ENCODE data around the gene AJAP1.
A peak's percentile ranks its signal among the peaks of the same experiment; 100 is the strongest.

Gene AJAP1

DNA sequence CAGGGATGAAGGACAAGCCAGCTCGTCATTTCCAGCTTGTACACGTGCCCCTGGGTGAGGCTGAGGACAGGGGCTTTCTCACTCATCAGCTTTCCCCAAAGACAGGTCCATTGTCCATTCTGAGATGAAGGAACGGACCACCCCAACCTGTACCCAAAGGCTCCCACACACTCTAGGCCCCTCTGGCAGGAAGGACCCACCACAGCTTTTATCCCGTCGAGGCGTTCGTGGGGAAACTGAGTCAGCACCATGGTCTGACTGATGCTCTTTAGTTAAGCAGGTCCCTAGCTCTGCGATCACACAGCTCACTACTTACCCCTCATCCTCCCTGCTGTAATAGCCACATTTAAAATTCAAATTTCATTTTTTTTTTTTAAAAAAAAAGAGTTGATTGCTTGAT is 117.3 kb downstream of the AJAP1 start:
- CTCF ChIA-PET, result no interaction called here
- POLR2A ChIA-PET, result no interaction called here

DNA sequence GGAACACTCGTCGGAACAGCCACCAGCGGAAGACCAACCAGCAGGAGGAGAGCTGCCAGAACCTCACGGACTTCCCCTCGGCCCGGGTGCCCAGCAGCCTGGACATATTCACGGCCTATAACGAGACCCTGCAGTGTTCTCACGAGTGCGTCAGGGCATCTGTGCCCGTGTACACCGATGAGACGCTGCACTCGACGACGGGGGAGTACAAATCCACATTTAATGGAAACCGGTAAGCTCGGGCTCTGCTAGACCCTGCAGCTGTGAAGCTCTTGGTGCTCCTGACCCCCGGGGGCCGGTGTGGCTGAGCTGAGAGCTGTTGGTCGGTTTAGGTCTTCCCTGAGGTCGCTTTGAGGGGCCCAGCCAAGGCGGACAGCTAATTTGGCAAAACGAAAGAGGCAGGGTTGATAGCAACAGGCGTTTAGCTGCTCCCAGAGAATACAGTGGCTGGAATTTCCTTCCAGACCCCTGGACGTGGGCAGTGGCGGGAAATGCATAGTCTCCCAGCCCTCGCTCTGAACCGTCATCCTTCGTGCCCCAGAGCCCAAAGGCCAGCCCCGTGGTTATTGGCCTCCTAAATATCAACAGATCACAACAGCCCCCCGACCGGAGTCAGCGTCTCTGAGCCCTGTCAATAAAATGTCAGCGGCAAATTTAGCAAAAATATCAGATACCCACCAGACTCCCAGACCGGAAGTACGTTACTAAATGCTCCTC is 118.0 kb downstream of the AJAP1 start:
- no peaks in the 10 kb centered on the region for H3K4me1 ChIP-seq (ENCODE audit: control extremely low read depth in 1 of 4, control insufficient read depth in 4 of 4, insufficient read depth in 4 of 4, low read length in 3 of 4)
- no peaks in the 10 kb centered on the region for H3K36me3 ChIP-seq (ENCODE audit: control insufficient read depth in 4 of 4, insufficient read depth in 4 of 4, low read length in 3 of 4)
- H3K27me3 ChIP-seq (replicated peaks in 2 of 5; ENCODE audit: control insufficient read depth in 4 of 5, insufficient read depth in 5 of 5, low read length in 4 of 5), result peaks cover 0 to 37% (median 0%) of the 10 kb centered on the region in 5 experiments
- DNase-seq, result no peak
- POLR2A ChIA-PET, result no interaction called here
- CTCF ChIA-PET, result no interaction called here
- 87% methylated on average over 29 of the region's 37 CpGs for WGBS (ENCODE audit: insufficient coverage)
- no peak overlapping the region for H3K27ac ChIP-seq (ENCODE audit: insufficient read depth in 1 of 2, low read depth in 1 of 2, low read length in 2 of 2, poor library complexity in 1 of 2, severe bottlenecking in 2 of 2)
- H3K4me3 ChIP-seq (ENCODE audit: control insufficient read depth in 1 of 7, extremely low read depth in 1 of 7, insufficient read depth in 4 of 7, low read depth in 2 of 7, low read length in 6 of 7), result no peak overlapping the region
- H3K9me3 ChIP-seq (ENCODE audit: control extremely low read depth in 1 of 5, control insufficient read depth in 4 of 5, insufficient read depth in 2 of 5, low read depth in 1 of 5, low read length in 4 of 5), result no peaks in the 10 kb centered on the region

More for the DNA sequence above, 117.3 kb downstream of the AJAP1 start:
- H3K27me3 ChIP-seq (replicated peaks in 2 of 5; ENCODE audit: control insufficient read depth in 4 of 5, insufficient read depth in 5 of 5, low read length in 4 of 5), result peaks cover 0 to 37% (median 0%) of the 10 kb centered on the region in 5 experiments
- H3K9me3 ChIP-seq (ENCODE audit: control extremely low read depth in 1 of 5, control insufficient read depth in 4 of 5, insufficient read depth in 2 of 5, low read depth in 1 of 5, low read length in 4 of 5), result no peaks in the 10 kb centered on the region
- no peaks in the 10 kb centered on the region for H3K36me3 ChIP-seq (ENCODE audit: control insufficient read depth in 4 of 4, insufficient read depth in 4 of 4, low read length in 3 of 4)
- DNase-seq, result no peak
- 50% methylated on average over 2 of the region's 8 CpGs for WGBS (ENCODE audit: insufficient coverage)
- H3K4me3 ChIP-seq (ENCODE audit: control insufficient read depth in 1 of 7, extremely low read depth in 1 of 7, insufficient read depth in 4 of 7, low read depth in 2 of 7, low read length in 6 of 7), result no peak overlapping the region
- H3K27ac ChIP-seq (ENCODE audit: insufficient read depth in 1 of 2, low read depth in 1 of 2, low read length in 2 of 2, poor library complexity in 1 of 2, severe bottlenecking in 2 of 2), result no peak overlapping the region
- H3K4me1 ChIP-seq (ENCODE audit: control extremely low read depth in 1 of 4, control insufficient read depth in 4 of 4, insufficient read depth in 4 of 4, low read length in 3 of 4), result no peaks in the 10 kb centered on the region

DNA sequence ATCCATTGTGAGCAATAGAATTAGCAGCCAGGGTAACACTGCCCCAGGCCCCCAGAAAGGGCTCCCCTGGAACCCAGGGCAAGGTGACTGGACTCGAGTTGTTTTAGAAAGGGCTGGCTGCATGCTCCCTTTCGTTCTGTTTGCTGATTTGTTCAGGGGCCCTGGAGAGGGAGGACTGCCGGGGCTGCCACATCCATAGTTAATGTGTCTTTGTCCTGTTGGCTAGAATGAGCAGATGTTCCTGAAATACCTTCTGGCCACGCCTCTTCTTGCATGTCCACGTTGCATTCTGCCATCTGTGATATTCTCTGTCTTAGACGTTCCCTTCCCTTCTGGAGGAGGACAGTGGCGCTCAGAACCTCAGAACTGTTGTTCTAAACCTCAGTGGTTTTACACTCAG is 118.8 kb downstream of the AJAP1 start:
- no peak overlapping the region for H3K27ac ChIP-seq (ENCODE audit: insufficient read depth in 1 of 2, low read depth in 1 of 2, low read length in 2 of 2, poor library complexity in 1 of 2, severe bottlenecking in 2 of 2)
- no peaks in the 10 kb centered on the region for H3K9me3 ChIP-seq (ENCODE audit: control extremely low read depth in 1 of 5, control insufficient read depth in 4 of 5, insufficient read depth in 2 of 5, low read depth in 1 of 5, low read length in 4 of 5)
- POLR2A ChIA-PET, result no interaction called here
- no peak for DNase-seq
- WGBS (ENCODE audit: insufficient coverage), result 74% methylated on average over 7 of the region's 7 CpGs
- H3K4me1 ChIP-seq (ENCODE audit: control extremely low read depth in 1 of 4, control insufficient read depth in 4 of 4, insufficient read depth in 4 of 4, low read length in 3 of 4), result no peaks in the 10 kb centered on the region
- no peaks in the 10 kb centered on the region for H3K36me3 ChIP-seq (ENCODE audit: control insufficient read depth in 4 of 4, insufficient read depth in 4 of 4, low read length in 3 of 4)
- CTCF ChIA-PET, result no interaction called here
- H3K4me3 ChIP-seq (ENCODE audit: control insufficient read depth in 1 of 7, extremely low read depth in 1 of 7, insufficient read depth in 4 of 7, low read depth in 2 of 7, low read length in 6 of 7), result no peak overlapping the region
- peaks cover 0 to 37% (median 4%) of the 10 kb centered on the region in 5 experiments for H3K27me3 ChIP-seq (replicated peaks in 2 of 5; ENCODE audit: control insufficient read depth in 4 of 5, insufficient read depth in 5 of 5, low read length in 4 of 5)

DNA sequence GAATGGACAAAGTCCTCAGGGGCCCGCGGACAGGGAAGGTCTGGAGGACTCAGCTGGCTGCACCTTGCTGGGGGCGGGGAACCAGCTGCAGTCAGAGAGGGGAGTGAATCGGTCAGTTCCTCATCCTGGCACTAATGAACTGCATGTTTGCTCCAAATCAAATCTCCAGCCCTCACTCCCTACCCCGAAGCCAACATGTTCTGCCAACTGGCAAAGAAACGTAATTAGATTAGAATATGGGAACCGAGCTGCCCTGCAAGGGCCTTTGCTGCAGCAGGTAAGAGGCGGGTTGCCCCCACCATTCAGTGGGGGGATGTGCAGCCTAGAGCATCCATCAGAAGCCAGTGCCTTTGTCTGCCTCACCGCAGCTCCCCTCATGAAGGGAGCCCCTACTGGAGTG is 121.1 kb downstream of the AJAP1 start:
- 98% methylated on average over 7 of the region's 9 CpGs for WGBS (ENCODE audit: insufficient coverage)
- Histone ChIP-seq H3K4me1 (ENCODE audit: control extremely low read depth in 1 of 4, control insufficient read depth in 4 of 4, insufficient read depth in 4 of 4, low read length in 3 of 4) (no peaks in the 10 kb centered on the region), H3K27me3 (replicated peaks in 2 of 5; ENCODE audit: control insufficient read depth in 4 of 5, insufficient read depth in 5 of 5, low read length in 4 of 5) (peaks cover 0 to 24% (median 6%) of the 10 kb centered on the region in 5 experiments), H3K36me3 (ENCODE audit: control insufficient read depth in 4 of 4, insufficient read depth in 4 of 4, low read length in 3 of 4) (no peaks in the 10 kb centered on the region), H3K9me3 (ENCODE audit: control extremely low read depth in 1 of 5, control insufficient read depth in 4 of 5, insufficient read depth in 2 of 5, low read depth in 1 of 5, low read length in 4 of 5) (no peaks in the 10 kb centered on the region), H3K4me3 (ENCODE audit: control insufficient read depth in 1 of 7, extremely low read depth in 1 of 7, insufficient read depth in 4 of 7, low read depth in 2 of 7, low read length in 6 of 7) (no peak overlapping the region), H3K27ac (ENCODE audit: insufficient read depth in 1 of 2, low read depth in 1 of 2, low read length in 2 of 2, poor library complexity in 1 of 2, severe bottlenecking in 2 of 2) (no peak overlapping the region)
- CTCF ChIA-PET, result no interaction called here
- POLR2A ChIA-PET, result no interaction called here
- DNase-seq, result no peak

DNA sequence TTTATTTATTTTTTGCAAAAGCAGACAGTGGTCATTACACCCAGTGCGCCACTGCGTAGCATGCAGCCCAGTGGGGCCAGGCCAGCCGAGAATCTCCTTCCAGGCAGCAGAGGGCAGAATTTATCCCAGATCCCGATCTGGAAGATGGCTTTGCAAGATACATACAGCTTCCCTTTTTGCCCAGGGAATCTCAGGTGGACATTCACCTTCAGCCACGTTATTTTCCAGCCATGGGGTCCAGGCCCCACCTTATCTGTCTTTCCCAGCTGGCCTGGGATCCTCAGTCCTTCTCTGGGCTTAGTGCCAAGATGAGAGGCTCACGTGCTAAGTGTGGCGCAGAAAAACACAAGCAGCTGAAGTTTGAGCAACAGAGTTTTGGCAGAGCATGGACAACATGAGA is 123.6 kb downstream of the AJAP1 start:
- POLR2A ChIA-PET, result no interaction called here

DNA sequence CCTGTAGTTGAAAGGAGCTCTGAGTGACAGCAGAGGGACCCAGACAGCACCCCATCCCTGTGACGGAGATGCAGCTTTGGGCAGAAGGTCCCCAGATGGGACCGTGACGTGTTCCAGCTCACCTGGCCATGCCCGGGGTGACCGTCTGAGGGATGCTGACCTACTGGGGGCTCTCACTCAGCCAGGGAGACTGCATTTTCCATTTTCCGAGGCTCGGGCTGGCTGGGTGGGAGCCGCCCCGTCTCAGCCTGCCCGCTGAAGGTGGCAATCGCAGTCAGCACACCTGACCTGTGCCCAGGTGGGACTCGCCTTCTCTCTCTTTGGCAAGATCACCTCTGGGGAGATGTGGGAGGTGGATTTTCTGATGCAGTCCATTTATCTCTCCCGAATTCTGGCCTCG is 127.2 kb downstream of the AJAP1 start:
- Histone ChIP-seq H3K36me3 (ENCODE audit: control insufficient read depth in 4 of 4, insufficient read depth in 4 of 4, low read length in 3 of 4) (no peaks in the 10 kb centered on the region), H3K27ac (ENCODE audit: insufficient read depth in 1 of 2, low read depth in 1 of 2, low read length in 2 of 2, poor library complexity in 1 of 2, severe bottlenecking in 2 of 2) (no peak overlapping the region), H3K9me3 (ENCODE audit: control extremely low read depth in 1 of 5, control insufficient read depth in 4 of 5, insufficient read depth in 2 of 5, low read depth in 1 of 5, low read length in 4 of 5) (no peaks in the 10 kb centered on the region), H3K4me1 (ENCODE audit: control extremely low read depth in 1 of 4, control insufficient read depth in 4 of 4, insufficient read depth in 4 of 4, low read length in 3 of 4) (no peaks in the 10 kb centered on the region), H3K4me3 (ENCODE audit: control insufficient read depth in 1 of 7, extremely low read depth in 1 of 7, insufficient read depth in 4 of 7, low read depth in 2 of 7, low read length in 6 of 7) (no peak overlapping the region), H3K27me3 (replicated peaks in 2 of 5; ENCODE audit: control insufficient read depth in 4 of 5, insufficient read depth in 5 of 5, low read length in 4 of 5) (peaks cover 0 to 11% (median 0%) of the 10 kb centered on the region in 5 experiments)
- no peak for DNase-seq
- POLR2A ChIA-PET, result no interaction called here
- 94% methylated on average over 10 of the region's 14 CpGs for WGBS (ENCODE audit: insufficient coverage)
- CTCF ChIA-PET, result no interaction called here

More for the DNA sequence above, 123.6 kb downstream of the AJAP1 start:
- no peaks in the 10 kb centered on the region for H3K36me3 ChIP-seq (ENCODE audit: control insufficient read depth in 4 of 4, insufficient read depth in 4 of 4, low read length in 3 of 4)
- no peaks in the 10 kb centered on the region for H3K4me1 ChIP-seq (ENCODE audit: control extremely low read depth in 1 of 4, control insufficient read depth in 4 of 4, insufficient read depth in 4 of 4, low read length in 3 of 4)
- peak; percentile 7 to 26 (median 8) for DNase-seq
- H3K4me3 ChIP-seq (ENCODE audit: control insufficient read depth in 1 of 7, extremely low read depth in 1 of 7, insufficient read depth in 4 of 7, low read depth in 2 of 7, low read length in 6 of 7), result no peak overlapping the region
- H3K27me3 ChIP-seq (replicated peaks in 2 of 5; ENCODE audit: control insufficient read depth in 4 of 5, insufficient read depth in 5 of 5, low read length in 4 of 5), result peaks cover 0 to 18% (median 4%) of the 10 kb centered on the region in 5 experiments
- CTCF ChIA-PET, result no interaction called here
- H3K9me3 ChIP-seq (ENCODE audit: control extremely low read depth in 1 of 5, control insufficient read depth in 4 of 5, insufficient read depth in 2 of 5, low read depth in 1 of 5, low read length in 4 of 5), result no peaks in the 10 kb centered on the region
- no peak overlapping the region for H3K27ac ChIP-seq (ENCODE audit: insufficient read depth in 1 of 2, low read depth in 1 of 2, low read length in 2 of 2, poor library complexity in 1 of 2, severe bottlenecking in 2 of 2)
- WGBS (ENCODE audit: insufficient coverage), result 20% methylated on average over 5 of the region's 7 CpGs

DNA sequence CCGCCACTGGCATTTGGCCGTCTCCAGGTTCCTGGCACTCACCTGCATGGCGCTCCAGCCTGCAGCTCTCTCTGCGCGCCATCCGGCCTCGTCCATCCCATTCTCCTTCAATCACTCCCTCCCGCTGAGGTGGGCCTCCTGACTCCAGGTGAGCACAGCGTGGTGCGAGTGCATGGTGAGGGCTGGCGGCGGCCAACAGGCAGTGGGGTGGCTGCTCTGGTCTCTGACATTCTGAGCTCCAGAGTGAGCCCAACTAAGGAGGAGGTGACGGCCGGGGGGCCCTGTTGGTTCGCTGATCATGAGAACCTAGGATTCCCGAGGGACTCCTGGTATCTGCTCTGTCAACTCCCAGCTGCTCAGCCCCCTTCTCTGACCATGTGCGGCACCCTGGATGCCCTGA is 130.4 kb downstream of the AJAP1 start:
- H3K4me1 ChIP-seq (ENCODE audit: control extremely low read depth in 1 of 4, control insufficient read depth in 4 of 4, insufficient read depth in 4 of 4, low read length in 3 of 4), result no peaks in the 10 kb centered on the region
- H3K36me3 ChIP-seq (ENCODE audit: control insufficient read depth in 4 of 4, insufficient read depth in 4 of 4, low read length in 3 of 4), result no peaks in the 10 kb centered on the region
- no peak overlapping the region for H3K4me3 ChIP-seq (ENCODE audit: control insufficient read depth in 1 of 7, extremely low read depth in 1 of 7, insufficient read depth in 4 of 7, low read depth in 2 of 7, low read length in 6 of 7)
- no peak for DNase-seq
- H3K27ac ChIP-seq (ENCODE audit: insufficient read depth in 1 of 2, low read depth in 1 of 2, low read length in 2 of 2, poor library complexity in 1 of 2, severe bottlenecking in 2 of 2), result no peak overlapping the region
- 96% methylated on average over 15 of the region's 17 CpGs for WGBS (ENCODE audit: insufficient coverage)
- peaks cover 0 to 16% (median 0%) of the 10 kb centered on the region in 5 experiments for H3K27me3 ChIP-seq (replicated peaks in 2 of 5; ENCODE audit: control insufficient read depth in 4 of 5, insufficient read depth in 5 of 5, low read length in 4 of 5)
- POLR2A ChIA-PET, result no interaction called here
- CTCF ChIA-PET, result no interaction called here
- no peaks in the 10 kb centered on the region for H3K9me3 ChIP-seq (ENCODE audit: control extremely low read depth in 1 of 5, control insufficient read depth in 4 of 5, insufficient read depth in 2 of 5, low read depth in 1 of 5, low read length in 4 of 5)
